ENCODE results near the gene IL1RAPL1.

DNA sequence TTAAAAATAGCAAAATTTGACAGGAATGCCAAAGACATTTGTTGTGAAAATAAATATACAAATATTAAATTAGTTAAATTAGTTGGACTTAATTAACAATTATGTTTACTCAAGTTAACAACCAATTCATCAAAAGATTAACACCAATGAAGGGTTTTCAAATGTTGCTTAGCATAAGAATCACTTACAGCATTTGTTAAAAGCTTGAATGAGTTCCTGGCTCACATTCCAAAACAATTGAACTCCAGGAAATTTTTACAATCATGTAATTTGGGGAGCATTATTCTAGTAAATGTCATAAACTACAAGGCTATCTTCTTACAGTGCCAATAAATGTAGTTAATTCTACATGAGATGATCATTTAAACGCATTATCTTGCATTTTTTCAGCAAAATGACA, 1378.4 kb downstream of the IL1RAPL1 start:
- TF ChIP-seq, protein P1, sequence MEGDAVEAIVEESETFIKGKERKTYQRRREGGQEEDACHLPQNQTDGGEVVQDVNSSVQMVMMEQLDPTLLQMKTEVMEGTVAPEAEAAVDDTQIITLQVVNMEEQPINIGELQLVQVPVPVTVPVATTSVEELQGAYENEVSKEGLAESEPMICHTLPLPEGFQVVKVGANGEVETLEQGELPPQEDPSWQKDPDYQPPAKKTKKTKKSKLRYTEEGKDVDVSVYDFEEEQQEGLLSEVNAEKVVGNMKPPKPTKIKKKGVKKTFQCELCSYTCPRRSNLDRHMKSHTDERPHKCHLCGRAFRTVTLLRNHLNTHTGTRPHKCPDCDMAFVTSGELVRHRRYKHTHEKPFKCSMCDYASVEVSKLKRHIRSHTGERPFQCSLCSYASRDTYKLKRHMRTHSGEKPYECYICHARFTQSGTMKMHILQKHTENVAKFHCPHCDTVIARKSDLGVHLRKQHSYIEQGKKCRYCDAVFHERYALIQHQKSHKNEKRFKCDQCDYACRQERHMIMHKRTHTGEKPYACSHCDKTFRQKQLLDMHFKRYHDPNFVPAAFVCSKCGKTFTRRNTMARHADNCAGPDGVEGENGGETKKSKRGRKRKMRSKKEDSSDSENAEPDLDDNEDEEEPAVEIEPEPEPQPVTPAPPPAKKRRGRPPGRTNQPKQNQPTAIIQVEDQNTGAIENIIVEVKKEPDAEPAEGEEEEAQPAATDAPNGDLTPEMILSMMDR (IDR thresholded peaks at IDR 0.05; ENCODE audit: low read depth, low read length) = no peak
- TF ChIP-seq POLR2A (IDR thresholded peaks at IDR 0.05; ENCODE audit: extremely low read depth, insufficient read length) = no peak
- TF ChIP-seq MYC (IDR thresholded peaks at IDR 0.05; ENCODE audit: low read depth, low read length) = no peak

Data from NB4 (cell line).